ENCODE results near the gene CASKIN1. TPM values are rescaled to one million over a fixed set of nuclear protein-coding genes. Genes with fewer than 3 reads are reported as not detected.

CASKIN1 gene
- total and polyA plus RNA-seq, 10 donors, result 0.24 to 0.32 (median 0.30) TPM; not detected in 7

GRCh38 chr16:2155977-2156848 is 40.2 kb downstream of the CASKIN1 start:
- DNase-seq, result peak; percentile 90
- Histone ChIP-seq H3K4me3 (peak overlapping the region; percentile 63 to 91 (median 77)), H3K9me3 (no peaks in the 10 kb centered on the region), H3K4me1 (peaks cover 50 to 92% (median 85%) of the 10 kb centered on the region in 6 donors), H3K36me3 (peaks cover 0 to 39% (median 7%) of the 10 kb centered on the region in 6 donors), H3K27ac (peak overlapping the region; percentile 48 to 95 (median 88)), H3K27me3 (replicated peaks in 1 of 7) (no peaks in the 10 kb centered on the region)
- intact Hi-C loops (cut with DNase I; ENCODE audit: low total_unique reads), result no loop called here
- TF ChIP-seq CTCF (IDR thresholded peaks at IDR 0.05 in 8 of 11, conservative IDR thresholded peaks at IDR 0.05 in 3 of 11) (no peak), POLR2AphosphoS5 (IDR thresholded peaks at IDR 0.05) (no peak), POLR2A (IDR thresholded peaks at IDR 0.05) (no peak)
- 7 to 22% (median 8%) methylated on average over 12 to 44 of the region's 47 CpGs for WGBS, 5 donors

- H3K27me3 ChIP-seq (replicated peaks in 1 of 7), result no peaks in the 10 kb centered on the region
- H3K36me3 ChIP-seq, result peaks cover 0 to 45% (median 9%) of the 10 kb centered on the region in 6 donors
- peaks cover 50 to 92% (median 87%) of the 10 kb centered on the region in 6 donors for H3K4me1 ChIP-seq
- WGBS, 5 donors, result 0 to 1% (median 0%) methylated on average over 34 to 94 of the region's 94 CpGs
- peak within 1 kb of the TSS; percentile 66 to 91 (median 84) for H3K4me3 ChIP-seq
- intact Hi-C loops (cut with DNase I; ENCODE audit: low total_unique reads), result no loop called here
- H3K27ac ChIP-seq, result peak within 1 kb of the TSS; percentile 55 to 95 (median 88)
- H3K9me3 ChIP-seq, result no peaks in the 10 kb centered on the region
- peak; percentile 99 for DNase-seq
- TF ChIP-seq POLR2A (IDR thresholded peaks at IDR 0.05) (peak; percentile 96 to 98 (median 98)), POLR2AphosphoS5 (IDR thresholded peaks at IDR 0.05) (peak; percentile 100), CTCF (IDR thresholded peaks at IDR 0.05 in 8 of 11, conservative IDR thresholded peaks at IDR 0.05 in 3 of 11) (peak in 5 of 11 experiments; percentile 14 to 63 (median 43))
Observed at GRCh38 chr16:2155091-2155950, 41.1 kb downstream of the CASKIN1 start, which contains the start of gene TRAF7. Gene TRAF7 (plus strand): TSS chr16:2155782. CDS start chr16:2163921, 8,139 bp downstream.

GRCh38 chr16:2154533-2155090 is 41.8 kb downstream of the CASKIN1 start:
- Histone ChIP-seq H3K4me1 (peaks cover 44 to 92% (median 88%) of the 10 kb centered on the region in 6 donors), H3K27ac (peak overlapping the region; percentile 55 to 95 (median 88)), H3K9me3 (no peaks in the 10 kb centered on the region), H3K36me3 (peaks cover 0 to 45% (median 9%) of the 10 kb centered on the region in 6 donors), H3K27me3 (replicated peaks in 1 of 7) (peaks cover 0 to 3% (median 0%) of the 10 kb centered on the region in 7 donors), H3K4me3 (peak overlapping the region; percentile 55 to 91 (median 84))
- intact Hi-C loops (cut with DNase I; ENCODE audit: low total_unique reads), result loop anchor here (5.0 kb wide), 1 partner anchor 127 kb away; the partner anchor contains the start of gene NHERF2
- TF ChIP-seq POLR2AphosphoS5 (IDR thresholded peaks at IDR 0.05), result no peak
- TF ChIP-seq POLR2A (IDR thresholded peaks at IDR 0.05), result no peak
- TF ChIP-seq CTCF (IDR thresholded peaks at IDR 0.05 in 8 of 11, conservative IDR thresholded peaks at IDR 0.05 in 3 of 11), result no peak
- no peak for DNase-seq
- WGBS, 5 donors, result 1 to 3% (median 3%) methylated on average over 21 to 23 of the region's 23 CpGs

All from spleen (tissue), 11 donors.